Gastrocnemius medialis (tissue), 4 donors: ENCODE measurements around the gene XYLB. TPM values are rescaled to one million over a fixed set of nuclear protein-coding genes. Genes with fewer than 3 reads are reported as not detected.
A peak's percentile ranks its signal among the peaks of the same experiment; 100 is the strongest.

Source experiments
- ATAC-seq, 2 donors: fragments of 150-250 bp; one replicate each; pipeline ENCODE4 v1.9.1; 2016
- DNase-seq, 2 donors: peaks; one replicate each; pipeline ENCODE4 v3.0.0-alpha.2; 2019
- H3K27ac ChIP-seq, 4 donors: fragments of 200-600 bp; sonication (generic); 1 replicate in 1 of 4; 2 replicates in 3 of 4; pipeline ENCODE4 v1.5.1; 2016 to 2018; ENCODE audit warnings: mild to moderate bottlenecking in 2 of 4, moderate library complexity in 1 of 4
- H3K27me3 ChIP-seq, 3 donors: fragments of 200-600 bp; sonication (generic) in 2 of 3; 1 replicate in 1 of 3; 2 replicates in 2 of 3; pipeline versions ENCODE4 v1.5.1 to v1.6.0; 2016 to 2019; ENCODE audit warnings: mild to moderate bottlenecking in 1 of 3, moderate library complexity in 1 of 3
- H3K36me3 ChIP-seq, 2 donors: fragments of 200-600 bp; sonication (generic) in 1 of 2; one replicate each; pipeline ENCODE4 v1.5.1; 2017 to 2018
- H3K4me1 ChIP-seq, 2 donors: fragments of 200-600 bp; sonication (generic) in 1 of 2; one replicate each; pipeline ENCODE4 v1.5.1; 2016 to 2017; ENCODE audit warnings: mild to moderate bottlenecking in 2 of 2
- H3K4me3 ChIP-seq, 4 donors: fragments of 200-600 bp; sonication (generic) in 3 of 4; 1 replicate in 1 of 4; 2 replicates in 3 of 4; pipeline ENCODE4 v1.5.1; 2016 to 2019; ENCODE audit warnings: mild to moderate bottlenecking in 2 of 4
- H3K9me3 ChIP-seq, 3 donors: fragments of 200-600 bp; sonication (generic) in 2 of 3; 1 replicate in 1 of 3; 2 replicates in 2 of 3; pipeline ENCODE4 v1.5.1; 2016 to 2019
- CTCF ChIP-seq, 5 experiments: fragments of 450-650 bp in 3 of 5; fragments of 200-600 bp in 2 of 5; sonication (generic) in 2 of 5; IDR thresholded peaks in 4 of 5; conservative IDR thresholded peaks in 1 of 5; 1 replicate in 4 of 5; 2 replicates in 1 of 5; pipeline ENCODE4 v1.5.1; 2016 to 2019; ENCODE audit warnings: antibody characterized with exemption in 5 of 5, mild to moderate bottlenecking in 3 of 5, moderate library complexity in 3 of 5
- POLR2A ChIP-seq, 2 donors: fragments of 450-650 bp; IDR thresholded peaks; one replicate each; pipeline ENCODE4 v1.6.1; 2017; ENCODE audit warnings: antibody characterized with exemption in 2 of 2, mild to moderate bottlenecking in 2 of 2, moderate library complexity in 2 of 2
- in situ Hi-C, 4 donors: fragments of 200-750 bp; cut with MboI; loops; one replicate each; pipeline versions ENCODE4 v1.15.0 to v1.8.0; 2017; ENCODE audit warnings: low sequenced_read_pairs in 4 of 4
- intact Hi-C: fragments of 100-400 bp; cut with DNase I; formaldehyde crosslinking; loops from one replicate; pipeline ENCODE4 v1.15.1; 2023; ENCODE audit warnings: low total_unique reads
- total RNA-seq, 4 donors: library from RNA; depleted of rRNA; stranded (reverse); fragments of >200 nt; gene quantifications; one replicate each; pipeline versions ENCODE4 v1.1.0 to v1.2.3, GENCODE V29; 2016

XYLB gene
- total RNA-seq, 4 donors from 2014 or later, result 0.23 to 1.1 (median 0.44) TPM

- TF ChIP-seq POLR2A (IDR thresholded peaks at IDR 0.05) (no peak), CTCF (IDR thresholded peaks at IDR 0.05 in 4 of 5, conservative IDR thresholded peaks at IDR 0.05 in 1 of 5) (no peak)
- intact Hi-C loops, result no loop called here
- H3K36me3 ChIP-seq, result no peaks in the 10 kb centered on the region
- H3K27ac ChIP-seq, result no peak overlapping the region
- no peak for ATAC-seq
- no peak for DNase-seq
- H3K9me3 ChIP-seq, result no peaks in the 10 kb centered on the region
- no peaks in the 10 kb centered on the region for H3K27me3 ChIP-seq
- no peak overlapping the region for H3K4me3 ChIP-seq
- in situ Hi-C loops, result no loop called here
- H3K4me1 ChIP-seq, result no peaks in the 10 kb centered on the region
These were observed 2.6 kb upstream of the XYLB start for GRCh38 chr3:38343797-38344594.

- no peak for TF ChIP-seq CTCF (IDR thresholded peaks at IDR 0.05 in 4 of 5, conservative IDR thresholded peaks at IDR 0.05 in 1 of 5)
- TF ChIP-seq POLR2A (IDR thresholded peaks at IDR 0.05), result no peak
- H3K4me3 ChIP-seq, result peak overlapping the region; percentile 60 to 81 (median 64)
- no peaks in the 10 kb centered on the region for H3K36me3 ChIP-seq
- intact Hi-C loops, result loop anchor here (2.0 to 5.0 kb wide), 2 partner anchors 133 to 209 kb away; partner anchors contain the start of genes ACAA1 and MYD88
- in situ Hi-C loops, result loop anchor here (5.0 kb wide), 1 partner anchor 136 kb away; no protein-coding TSS in a partner anchor
- no peak for DNase-seq
- no peaks in the 10 kb centered on the region for H3K9me3 ChIP-seq
- H3K27me3 ChIP-seq, result no peaks in the 10 kb centered on the region
- peak overlapping the region in 2 of 4 donors; percentile 29 to 74 for H3K27ac ChIP-seq
- H3K4me1 ChIP-seq, result no peaks in the 10 kb centered on the region
- peak; percentile 32 to 61 for ATAC-seq
These were observed 552 bp upstream of the XYLB start for GRCh38 chr3:38345879-38346586.

GRCh38 chr3:38347421-38348200 is 1.0 kb downstream of the XYLB start:
- H3K4me3 ChIP-seq, result peak overlapping the region; percentile 60 to 81 (median 64)
- H3K9me3 ChIP-seq, result no peaks in the 10 kb centered on the region
- intact Hi-C loops (loop anchor here (2.0 to 5.0 kb wide), 2 partner anchors 131 to 210 kb away; partner anchors contain the start of genes ACAA1 and MYD88), in situ Hi-C loops (loop anchor here (5.0 kb wide), 1 partner anchor 135 kb away; no protein-coding TSS in a partner anchor)
- H3K27me3 ChIP-seq, result no peaks in the 10 kb centered on the region
- H3K36me3 ChIP-seq, result no peaks in the 10 kb centered on the region
- DNase-seq (no peak), ATAC-seq (no peak)
- no peak for TF ChIP-seq CTCF (IDR thresholded peaks at IDR 0.05 in 4 of 5, conservative IDR thresholded peaks at IDR 0.05 in 1 of 5)
- TF ChIP-seq POLR2A (IDR thresholded peaks at IDR 0.05), result no peak
- H3K27ac ChIP-seq, result no peak overlapping the region
- no peaks in the 10 kb centered on the region for H3K4me1 ChIP-seq

GRCh38 chr3:38348903-38349302 is 2.3 kb downstream of the XYLB start:
- Histone ChIP-seq H3K27me3 (no peaks in the 10 kb centered on the region), H3K4me3 (no peak overlapping the region), H3K4me1 (no peaks in the 10 kb centered on the region), H3K36me3 (no peaks in the 10 kb centered on the region), H3K27ac (no peak overlapping the region), H3K9me3 (no peaks in the 10 kb centered on the region)
- no peak for DNase-seq
- TF ChIP-seq CTCF (IDR thresholded peaks at IDR 0.05 in 4 of 5, conservative IDR thresholded peaks at IDR 0.05 in 1 of 5) (no peak), POLR2A (IDR thresholded peaks at IDR 0.05) (no peak)
- in situ Hi-C loops (loop anchor here (5.0 kb wide), 1 partner anchor 133 kb away; no protein-coding TSS in a partner anchor), intact Hi-C loops (loop anchor here (5.0 kb wide), 1 partner anchor 212 kb away; the partner anchor contains the start of genes ACAA1 and MYD88)
- no peak for ATAC-seq
